Left kidney (tissue), 8 donors: ENCODE results near the gene ADAP2. TPM values are rescaled to one million over a fixed set of nuclear protein-coding genes. Genes with fewer than 3 reads are reported as not detected.
"Not testable (repeated sequence)": the region's sequence is repeated elsewhere in the genome, so short reads cannot be mapped to it uniquely, and the experiment has no call there.

Experiments
- DNase-seq: peaks from one replicate; pipeline ENCODE4 v3.0.0-alpha.2; 2013
- long read RNA-seq, 8 donors: transcript quantifications; one replicate each; lab custom pipeline, GENCODE V29; 2026
- polyA plus RNA-seq: library from polyadenylated mRNA; unstranded; fragments of 120-200 nt; gene quantifications from one replicate; pipeline ENCODE4 v1.2.1, GENCODE V29; 2013; ENCODE audit not compliant: insufficient read length

ADAP2 gene, protein sequence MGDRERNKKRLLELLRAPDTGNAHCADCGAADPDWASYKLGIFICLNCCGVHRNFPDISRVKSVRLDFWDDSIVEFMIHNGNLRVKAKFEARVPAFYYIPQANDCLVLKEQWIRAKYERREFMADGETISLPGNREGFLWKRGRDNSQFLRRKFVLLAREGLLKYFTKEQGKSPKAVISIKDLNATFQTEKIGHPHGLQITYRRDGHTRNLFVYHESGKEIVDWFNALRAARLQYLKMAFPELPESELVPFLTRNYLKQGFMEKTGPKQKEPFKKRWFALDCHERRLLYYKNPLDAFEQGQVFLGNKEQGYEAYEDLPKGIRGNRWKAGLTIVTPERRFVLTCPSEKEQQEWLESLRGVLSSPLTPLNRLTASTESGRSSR
- 3.4 TPM for polyA plus RNA-seq
- long read RNA-seq, donor 1, partial matches to known transcripts: 0 of 3 reads
- long read RNA-seq, donor 1, other reads (novel, unspliced or antisense): 0 of 3 reads
- long read RNA-seq, donor 2, partial matches to known transcripts: 0 of 2 reads
- long read RNA-seq, donor 2, other reads (novel, unspliced or antisense): 0 of 2 reads
- long read RNA-seq, donor 3, partial matches to known transcripts: 0 of 1 reads
- long read RNA-seq, donor 3, other reads (novel, unspliced or antisense): 0 of 1 reads
- long read RNA-seq, donor 4: 0 reads
- long read RNA-seq, donor 5, partial matches to known transcripts: 0 of 1 reads
- long read RNA-seq, donor 5, other reads (novel, unspliced or antisense): 0 of 1 reads
- long read RNA-seq, donor 6: 0 reads
- long read RNA-seq, donor 7: 0 reads
- long read RNA-seq, donor 8: 0 reads

DNA sequence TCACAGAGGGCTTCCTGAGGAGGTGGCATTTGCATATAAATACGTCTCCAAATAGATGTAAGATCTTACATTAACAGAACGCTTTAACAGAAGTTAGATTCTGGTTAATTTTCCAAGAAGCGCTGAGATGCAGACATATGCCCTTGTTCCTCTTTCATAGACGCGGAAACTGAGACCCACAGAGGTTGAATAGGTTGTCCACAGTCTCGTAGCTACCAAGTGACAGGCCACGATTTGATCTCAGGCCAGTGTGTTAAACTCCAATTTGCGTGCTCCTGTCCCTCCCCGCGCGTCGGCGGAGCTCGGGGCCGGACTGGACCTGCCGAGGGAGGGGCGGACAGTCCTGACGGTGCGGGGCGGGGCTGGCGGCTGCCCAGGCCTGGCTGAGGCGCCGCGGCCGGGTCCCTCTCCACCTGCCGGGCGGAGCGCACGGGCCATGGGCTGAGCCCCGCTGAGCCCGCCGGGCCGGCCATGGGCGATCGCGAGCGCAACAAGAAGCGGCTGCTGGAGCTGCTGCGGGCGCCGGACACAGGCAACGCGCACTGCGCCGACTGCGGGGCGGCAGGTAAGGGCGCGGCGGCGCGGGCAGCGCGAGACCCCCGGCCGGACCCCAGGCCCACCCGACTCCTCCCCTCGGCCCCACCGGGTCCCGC lies at the start of gene ADAP2:
ADAP2 (plus strand) TSS at position 402 of the 653 bp plus-strand sequence; CDS start at position 472, 70 bp downstream.
- DNase-seq: no peak

DNA sequence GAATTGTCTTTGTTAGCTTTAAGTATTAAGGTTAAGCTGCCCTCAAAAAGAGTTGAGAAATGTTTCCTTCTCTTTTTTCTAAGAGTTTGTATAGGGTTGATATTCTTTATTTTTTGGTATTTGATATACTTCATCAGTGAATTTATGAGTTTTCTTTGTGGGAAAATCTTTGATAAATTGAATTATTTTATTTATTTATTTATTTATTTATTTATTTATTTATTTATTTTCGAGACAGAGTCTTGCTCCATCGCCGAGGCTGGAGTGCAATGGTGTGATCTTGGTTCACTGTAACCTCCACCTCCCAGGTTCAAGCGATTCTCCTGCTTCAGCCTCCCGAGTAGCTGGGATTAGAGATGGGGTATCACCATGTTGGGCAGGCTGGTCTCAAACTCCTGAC lies 35.6 kb upstream of the ADAP2 start:
- no peak for DNase-seq

DNA sequence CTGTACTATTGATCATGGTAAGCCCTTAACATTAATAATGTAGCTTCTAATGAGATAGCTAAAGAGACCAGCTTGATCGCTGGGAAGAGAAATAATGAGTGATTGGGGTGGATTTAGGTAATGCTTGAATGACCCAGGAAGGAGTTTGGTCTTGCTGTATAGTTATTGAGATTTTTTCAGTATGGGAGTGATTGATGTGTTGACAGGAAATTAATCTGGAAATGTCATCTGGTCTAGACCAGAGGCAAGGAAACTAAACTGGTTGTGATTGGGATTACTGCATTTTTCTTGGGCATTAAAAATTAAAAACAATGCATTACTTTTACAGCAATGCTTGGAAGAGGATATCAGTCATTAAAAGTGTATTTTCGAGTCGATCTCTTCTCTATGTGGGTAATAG lies 27.5 kb upstream of the ADAP2 start:
- no peak for DNase-seq

DNA sequence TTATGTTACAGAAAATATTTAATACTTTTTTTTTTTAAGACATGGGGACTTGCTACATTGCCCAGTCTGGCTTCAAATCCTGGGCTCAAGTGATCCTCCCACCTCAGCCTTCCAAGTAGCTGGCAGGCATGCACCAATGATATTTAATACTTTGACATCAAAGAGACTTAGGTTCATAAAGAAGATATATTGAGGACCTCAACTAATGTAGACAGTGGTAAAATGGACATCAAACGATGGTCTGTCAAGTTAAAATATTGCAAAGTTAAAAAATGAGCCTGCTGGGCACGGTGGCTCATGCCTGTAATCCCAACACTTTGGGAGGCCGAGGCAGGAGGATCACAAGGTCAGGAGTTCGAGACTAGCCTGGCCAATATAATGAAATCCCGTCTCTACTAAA lies 24.4 kb upstream of the ADAP2 start:
- DNase-seq: no peak

DNA sequence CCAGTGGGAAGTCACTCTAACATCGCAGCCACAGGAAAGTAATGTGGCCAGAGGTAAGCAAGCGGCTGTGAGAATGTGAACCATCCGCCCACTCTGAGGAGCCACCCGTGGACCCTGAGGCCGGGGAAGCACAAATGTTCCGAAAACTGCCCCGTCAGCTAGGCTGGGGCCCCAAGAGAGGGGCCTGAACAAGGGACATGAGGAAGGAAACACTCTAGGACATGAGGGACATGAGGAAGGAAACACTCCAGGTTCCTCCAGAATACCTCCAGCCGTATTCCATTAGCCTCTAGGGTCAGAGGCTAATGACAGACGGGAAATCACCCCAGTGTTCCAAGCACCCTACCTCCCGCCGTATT lies 16.0 kb upstream of the ADAP2 start:
- no peak for DNase-seq

DNA sequence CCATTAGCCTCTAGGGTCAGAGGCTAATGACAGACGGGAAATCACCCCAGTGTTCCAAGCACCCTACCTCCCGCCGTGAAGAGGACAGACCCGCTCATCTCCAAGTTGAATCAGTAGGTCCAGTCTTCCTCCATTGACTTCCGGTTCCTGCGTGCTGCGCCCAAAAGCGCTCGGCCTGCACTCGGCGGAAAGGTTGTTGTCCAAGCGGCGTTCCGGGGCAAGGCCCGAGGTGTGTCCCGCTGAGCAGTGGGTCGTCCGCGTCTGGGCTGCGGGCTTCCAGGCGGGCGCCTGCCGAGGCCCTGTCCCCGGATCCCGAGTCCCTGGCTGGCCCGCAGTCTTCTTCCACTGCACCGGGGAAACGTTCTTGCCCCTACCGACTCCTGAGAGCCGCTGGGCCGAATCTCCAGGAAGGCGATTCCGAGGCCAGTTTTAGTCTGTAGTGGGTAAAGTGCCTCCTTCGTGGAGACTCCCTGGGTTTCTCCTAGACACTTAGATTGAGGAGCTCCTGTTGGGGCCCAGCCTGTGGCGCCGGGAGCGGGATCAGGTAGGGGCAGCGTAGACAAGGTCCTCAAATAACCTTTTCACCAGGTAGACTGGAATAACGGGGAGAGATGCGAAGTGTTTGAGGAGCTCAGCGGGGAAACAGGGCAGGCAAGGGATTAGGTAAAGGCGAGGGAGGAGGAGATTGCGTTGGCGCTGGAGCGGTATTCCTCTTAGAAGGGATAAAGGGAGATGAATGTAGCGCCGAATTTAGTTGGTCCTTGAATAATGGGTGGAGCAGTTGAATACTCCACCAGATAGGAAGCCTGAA lies 15.4 kb upstream of the ADAP2 start, which contains the start of gene TEFM:
TEFM (minus strand) TSS at position 138 of the 811 bp plus-strand sequence; CDS start at position 98, 40 bp downstream.
- peak; percentile 90 for DNase-seq

DNA sequence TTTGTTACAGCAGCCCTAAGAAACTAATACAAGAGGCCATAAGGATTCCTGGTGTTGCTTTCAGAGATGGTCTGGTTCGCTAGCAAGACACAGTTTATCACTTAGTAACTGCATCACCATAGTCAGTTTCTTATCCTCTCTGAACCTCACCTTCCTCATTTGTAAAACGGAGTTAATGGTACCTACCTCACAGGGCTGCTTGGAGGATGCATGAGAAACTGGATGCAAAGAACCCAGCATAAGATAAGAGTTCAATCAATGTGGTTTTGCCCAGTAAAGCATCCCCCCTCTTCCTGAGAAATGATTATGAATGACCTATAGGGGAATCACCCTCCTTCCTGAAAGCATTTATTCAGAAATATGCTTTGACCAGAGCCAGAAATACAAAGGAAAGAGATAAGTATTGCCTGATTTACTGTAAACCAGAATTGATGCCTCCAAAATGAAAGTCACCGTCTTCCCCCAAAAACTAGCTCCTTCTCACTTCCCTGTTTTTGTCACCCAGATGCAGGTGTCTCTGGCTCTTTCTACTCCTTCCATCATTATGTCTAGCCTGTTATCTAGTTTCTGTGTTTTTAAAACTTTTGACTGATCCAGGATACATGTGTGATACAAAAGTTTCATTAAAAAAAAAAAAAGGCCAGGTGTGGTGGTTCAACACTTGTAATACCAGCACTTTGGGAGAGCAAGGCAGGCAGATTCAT lies 12.9 kb upstream of the ADAP2 start:
- DNase-seq: no peak

DNA sequence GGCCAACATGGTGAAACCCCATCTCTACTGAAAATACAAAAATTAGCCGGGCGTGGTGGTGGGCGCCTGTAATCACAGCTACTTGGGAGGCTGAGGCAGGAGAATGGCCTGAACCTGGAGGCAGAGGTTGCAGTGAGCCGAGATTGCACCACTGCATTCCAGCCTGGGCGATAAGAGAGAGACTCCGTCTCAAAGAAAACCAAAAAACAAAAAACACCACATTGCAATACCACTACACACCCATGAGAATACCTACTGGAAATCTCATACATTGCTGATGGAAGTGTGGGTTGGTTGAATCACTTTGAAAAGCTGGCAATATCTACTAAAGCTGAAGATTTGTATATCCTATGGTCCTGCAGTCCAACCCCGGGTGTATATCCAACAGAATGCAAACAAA lies 11.6 kb upstream of the ADAP2 start:
- DNase-seq: not testable (repeated sequence)

DNA sequence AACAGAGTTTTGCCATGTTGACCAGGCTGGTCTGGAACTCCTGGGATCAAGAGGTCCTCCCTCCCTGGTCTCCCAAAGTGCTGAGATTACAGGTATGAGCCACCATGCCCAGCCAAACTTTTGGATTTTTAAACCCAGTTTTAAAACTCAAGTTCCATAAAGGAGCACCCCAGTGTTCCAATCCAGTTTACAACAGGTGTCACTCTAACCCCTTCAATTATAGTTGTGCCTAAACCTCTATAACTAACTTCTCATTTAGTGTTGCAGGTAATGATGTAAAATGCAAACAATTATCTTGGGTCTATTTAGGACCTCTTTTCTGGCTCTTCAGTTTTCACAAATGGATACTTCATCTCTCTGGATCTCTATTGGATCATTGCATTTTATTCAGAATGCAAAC lies 7.8 kb upstream of the ADAP2 start:
- no peak for DNase-seq

DNA sequence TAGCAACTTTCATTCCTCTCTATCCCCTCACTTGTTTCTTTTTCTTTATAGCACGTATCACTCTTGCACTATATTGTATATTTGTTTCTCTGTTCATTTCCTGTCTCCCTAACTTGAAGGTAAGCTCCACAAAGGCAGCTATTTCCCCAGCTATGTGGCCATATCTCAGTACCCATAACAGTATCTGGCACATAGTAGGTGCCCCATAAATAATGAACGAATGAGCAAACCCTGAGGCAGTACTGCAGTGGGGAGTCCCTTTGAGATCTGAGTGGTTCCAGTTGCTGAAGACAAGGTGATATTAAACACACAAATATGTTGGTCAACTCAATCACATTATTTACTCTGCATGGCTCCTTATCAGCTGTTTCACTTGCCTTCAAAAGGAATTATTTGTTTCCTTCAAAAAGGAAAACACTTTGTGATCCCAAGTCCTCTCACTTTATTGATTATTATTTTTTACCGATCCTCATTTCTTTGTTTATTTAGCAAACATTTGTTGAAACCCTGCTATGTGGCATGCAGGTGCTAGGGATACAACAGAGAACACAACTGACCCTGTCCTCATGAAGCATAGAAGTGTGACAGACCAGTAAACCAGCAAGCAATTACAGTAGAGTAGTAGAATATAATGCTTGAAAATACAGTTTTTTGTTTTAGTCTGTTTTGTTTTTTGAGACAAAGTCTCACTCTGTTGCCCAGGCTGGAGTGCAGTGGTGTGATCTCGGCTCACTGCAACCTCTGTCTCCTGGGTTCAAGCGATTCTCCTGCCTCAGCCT lies 5.7 kb upstream of the ADAP2 start:
- DNase-seq: no peak

DNA sequence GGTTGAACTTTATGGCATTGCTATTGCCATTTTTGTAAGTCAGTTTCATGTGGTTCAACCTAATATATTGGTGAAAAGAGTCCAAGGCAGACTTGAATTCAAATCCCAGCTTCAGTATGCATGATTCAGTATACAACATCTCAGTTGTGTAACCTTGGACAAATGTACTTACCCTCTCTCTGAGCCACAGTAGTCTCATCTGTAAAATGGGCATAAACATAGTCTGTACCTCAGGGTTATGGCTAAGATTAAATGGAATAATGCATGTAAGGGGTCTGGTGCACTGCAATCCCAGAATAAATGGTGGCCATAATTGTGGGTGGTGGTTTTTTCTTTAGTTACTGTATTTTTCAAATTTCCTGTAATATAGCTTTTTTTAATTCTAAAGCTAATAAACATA lies 4.7 kb upstream of the ADAP2 start:
- no peak for DNase-seq

DNA sequence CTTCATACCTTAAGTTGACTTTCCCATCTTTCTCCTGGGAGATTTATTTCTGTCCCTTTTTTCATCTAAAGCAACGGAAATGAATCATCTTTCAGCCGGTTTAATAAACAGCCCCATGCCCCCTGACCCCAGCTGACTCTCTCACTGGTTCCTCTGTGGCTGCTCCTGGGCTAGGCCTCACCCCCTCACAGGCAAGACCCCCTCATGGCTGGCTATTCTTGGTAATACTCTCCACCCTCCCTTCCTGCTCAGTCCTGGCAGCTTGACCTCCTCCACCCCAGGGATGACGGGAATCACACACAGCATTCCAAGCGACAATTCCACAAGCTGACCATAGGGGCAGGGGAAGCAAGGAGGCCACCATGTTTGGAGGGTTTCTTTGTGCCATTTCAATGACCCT lies 1.5 kb upstream of the ADAP2 start:
- no peak for DNase-seq

DNA sequence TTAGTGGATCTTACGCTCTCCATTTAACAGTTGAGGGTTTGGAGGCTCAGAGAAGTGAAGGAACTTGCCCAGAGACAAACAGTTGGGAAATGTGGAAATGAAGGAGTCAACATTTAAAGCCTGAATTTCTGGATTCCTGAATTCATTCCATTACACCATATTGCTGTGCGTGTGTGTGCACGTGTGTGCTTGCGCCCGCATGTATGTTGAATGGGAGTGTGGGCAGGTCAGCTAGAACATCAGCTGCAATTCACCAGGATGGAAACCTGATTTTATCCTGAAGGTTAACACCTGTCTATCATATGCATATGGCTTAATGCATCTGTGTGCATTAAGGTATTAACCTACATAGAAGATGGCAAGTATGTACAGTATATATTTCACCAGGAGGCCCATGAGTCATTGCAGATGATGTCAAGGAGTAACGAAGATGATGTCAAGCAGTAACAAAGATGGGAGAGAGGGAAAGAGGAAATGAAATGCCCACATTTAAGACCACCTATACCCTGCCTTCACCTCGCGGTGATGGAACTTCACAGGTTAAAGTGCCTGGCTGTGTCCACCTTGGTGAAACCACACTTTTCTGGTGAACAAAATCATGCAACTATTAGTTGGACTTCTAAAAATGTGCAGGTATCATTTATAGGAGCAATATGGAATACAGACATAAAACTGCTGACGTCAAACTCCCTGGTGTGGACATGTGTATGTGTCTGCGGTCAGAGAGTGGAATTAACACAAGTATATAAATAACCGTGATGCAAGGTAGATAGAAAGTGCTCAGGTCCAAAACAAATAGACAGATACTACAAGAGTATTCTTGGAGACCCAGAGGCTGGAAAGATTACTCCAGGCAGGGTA lies 832 bp upstream of the ADAP2 start:
- no peak for DNase-seq

DNA sequence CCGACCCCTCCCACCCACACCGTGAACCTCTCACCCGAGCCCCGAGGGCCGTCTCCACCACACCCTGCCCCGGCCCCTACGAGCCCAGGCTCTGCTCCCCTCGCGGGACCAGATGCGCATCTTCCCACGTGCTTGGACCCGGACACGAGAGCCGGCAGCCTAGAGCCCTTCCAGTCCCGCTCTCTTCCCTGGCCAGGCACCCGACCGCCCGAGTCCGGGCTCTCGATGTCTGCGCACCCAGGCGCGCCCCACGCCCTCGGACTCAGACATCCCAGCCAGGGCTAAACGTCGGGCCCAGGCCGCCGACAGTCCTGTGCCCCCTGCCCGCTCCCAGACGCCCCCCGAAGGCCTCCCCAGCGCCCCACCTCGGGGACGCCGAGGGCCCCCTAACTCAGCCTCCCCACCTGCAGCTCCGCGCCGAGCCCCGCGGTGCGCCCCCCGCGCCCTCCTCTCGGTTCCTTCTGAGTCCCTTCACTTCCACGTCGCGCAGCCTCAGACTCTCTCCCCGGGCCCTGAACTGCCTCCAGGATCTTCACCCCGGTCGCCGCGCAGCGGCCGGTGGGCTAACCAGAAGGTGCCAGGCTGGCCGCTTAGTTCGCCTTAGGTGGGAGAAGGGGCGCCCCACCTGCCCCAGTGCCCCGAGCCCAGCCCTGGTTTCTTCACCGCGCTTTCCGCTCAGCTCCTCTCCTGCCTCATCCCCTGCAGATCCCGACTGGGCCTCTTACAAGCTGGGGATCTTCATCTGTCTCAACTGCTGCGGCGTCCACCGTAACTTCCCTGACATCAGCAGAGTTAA lies 688 bp downstream of the ADAP2 start:
- no peak for DNase-seq

DNA sequence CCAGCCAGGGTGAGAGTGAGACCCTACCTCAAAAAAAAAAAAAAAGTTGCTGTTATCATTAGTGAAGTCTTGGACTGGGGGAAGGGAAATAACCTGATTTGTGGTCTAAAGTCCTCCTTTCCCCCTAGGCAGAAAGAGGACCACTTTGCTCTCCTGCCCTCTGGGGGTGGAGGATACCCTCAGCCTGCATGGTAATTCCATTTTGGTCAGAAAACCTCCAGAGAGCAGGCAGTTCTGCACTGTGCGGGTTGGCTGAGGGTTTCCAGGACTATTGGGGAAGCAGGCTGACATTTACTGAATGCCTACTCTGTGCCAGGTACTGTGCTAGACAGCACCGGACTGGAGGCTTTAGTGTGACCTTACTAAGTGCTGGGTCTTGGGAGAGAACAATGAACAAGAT lies 2.6 kb downstream of the ADAP2 start:
- DNase-seq: no peak

DNA sequence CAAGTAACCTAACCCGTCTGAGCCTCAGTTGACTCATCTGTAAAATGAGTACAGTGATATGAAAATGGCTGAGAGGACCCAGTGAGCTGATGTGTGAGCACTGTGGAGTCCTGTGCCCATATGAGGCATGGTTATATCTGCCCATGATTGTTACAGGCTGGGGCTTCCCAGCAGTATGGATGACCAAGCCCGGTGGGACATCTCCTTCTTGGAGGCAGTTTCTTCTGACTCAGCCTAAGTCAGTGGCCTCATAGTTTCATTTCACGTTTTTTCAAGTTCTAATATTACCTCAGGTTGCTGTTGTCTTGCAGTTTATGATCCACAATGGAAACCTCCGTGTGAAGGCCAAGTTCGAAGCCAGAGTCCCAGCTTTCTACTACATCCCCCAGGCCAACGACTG lies 4.8 kb downstream of the ADAP2 start:
- no peak for DNase-seq

DNA sequence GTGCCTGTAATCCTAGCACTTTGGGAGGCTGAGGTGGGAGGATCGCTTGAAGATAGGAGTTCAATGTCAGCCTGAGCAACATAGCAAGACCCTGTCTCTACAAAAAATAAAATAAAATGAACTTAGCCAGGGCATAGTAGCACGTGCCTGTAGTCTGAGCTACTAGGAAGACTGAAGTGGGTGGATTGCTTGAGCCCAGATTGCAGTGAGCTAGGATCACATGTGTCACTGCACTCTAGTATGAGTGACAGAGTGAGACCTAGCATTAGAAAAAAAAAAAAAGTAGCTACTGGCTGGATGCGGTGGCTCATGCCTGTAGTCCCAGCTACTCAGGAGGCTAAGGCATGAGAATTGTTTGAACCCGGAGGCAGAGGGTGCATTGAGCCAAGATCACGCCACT lies 6.0 kb downstream of the ADAP2 start:
- DNase-seq: no peak

DNA sequence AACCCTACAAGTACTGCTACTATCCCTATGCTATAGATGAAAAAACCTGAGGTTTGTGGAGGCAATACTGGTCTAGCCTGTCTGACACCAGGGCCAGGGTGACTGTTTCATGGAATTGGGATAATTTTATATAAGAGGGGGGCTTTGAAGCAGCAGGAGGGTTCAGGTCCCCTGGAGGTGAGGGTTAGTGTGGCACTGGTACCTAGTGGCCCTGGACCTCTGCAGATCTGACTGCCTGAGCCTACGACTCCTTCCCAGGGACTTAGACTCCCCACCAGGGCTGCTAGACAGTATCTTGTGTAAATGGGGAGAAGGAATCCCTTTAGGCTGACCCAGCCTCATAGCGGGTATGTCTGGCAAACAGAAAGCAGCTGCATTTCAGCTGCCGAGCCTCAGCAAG lies 6.8 kb downstream of the ADAP2 start:
- DNase-seq: no peak
